DND-41 (cell line): ENCODE measurements around the gene FBXO46.

Experiments
- EZH2 ChIP-seq: IDR thresholded peaks from 3 replicates; pipeline ENCODE4 v1.6.1; 2012; ENCODE audit warnings: borderline replicate concordance, low read depth, mild to moderate bottlenecking, moderate library complexity, low read length, inconsistent platforms; ENCODE audit not compliant: severe bottlenecking
- TF ChIP-seq, protein P1 (sequence below): IDR thresholded peaks from 2 replicates; pipeline ENCODE4 v1.5.1; 2012; ENCODE audit warnings: borderline replicate concordance, low read length, moderate library complexity, mild to moderate bottlenecking; ENCODE audit not compliant: poor library complexity, severe bottlenecking; ENCODE audit errors: extremely low read depth

DNA sequence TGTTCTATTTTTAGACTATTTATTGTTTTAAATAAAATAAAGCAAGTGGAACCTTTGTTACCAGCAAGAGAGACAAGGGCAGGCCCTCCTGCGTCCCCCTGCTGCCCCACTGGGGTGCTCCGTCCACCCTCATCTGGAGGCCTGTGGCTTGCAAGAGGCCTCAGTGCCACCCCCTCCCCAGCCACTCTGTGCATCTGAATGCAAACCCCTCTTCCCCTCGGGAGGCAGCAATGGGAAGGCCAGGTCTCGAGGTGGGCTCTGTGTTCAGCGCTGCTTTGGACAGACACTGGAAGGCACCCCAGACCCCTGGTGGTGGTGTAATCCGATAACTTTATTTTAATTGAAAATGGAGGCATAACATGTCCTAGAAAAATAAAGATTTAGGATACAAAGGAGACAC is 33.8 kb upstream of the FBXO46 start:
- TF ChIP-seq, protein P1, sequence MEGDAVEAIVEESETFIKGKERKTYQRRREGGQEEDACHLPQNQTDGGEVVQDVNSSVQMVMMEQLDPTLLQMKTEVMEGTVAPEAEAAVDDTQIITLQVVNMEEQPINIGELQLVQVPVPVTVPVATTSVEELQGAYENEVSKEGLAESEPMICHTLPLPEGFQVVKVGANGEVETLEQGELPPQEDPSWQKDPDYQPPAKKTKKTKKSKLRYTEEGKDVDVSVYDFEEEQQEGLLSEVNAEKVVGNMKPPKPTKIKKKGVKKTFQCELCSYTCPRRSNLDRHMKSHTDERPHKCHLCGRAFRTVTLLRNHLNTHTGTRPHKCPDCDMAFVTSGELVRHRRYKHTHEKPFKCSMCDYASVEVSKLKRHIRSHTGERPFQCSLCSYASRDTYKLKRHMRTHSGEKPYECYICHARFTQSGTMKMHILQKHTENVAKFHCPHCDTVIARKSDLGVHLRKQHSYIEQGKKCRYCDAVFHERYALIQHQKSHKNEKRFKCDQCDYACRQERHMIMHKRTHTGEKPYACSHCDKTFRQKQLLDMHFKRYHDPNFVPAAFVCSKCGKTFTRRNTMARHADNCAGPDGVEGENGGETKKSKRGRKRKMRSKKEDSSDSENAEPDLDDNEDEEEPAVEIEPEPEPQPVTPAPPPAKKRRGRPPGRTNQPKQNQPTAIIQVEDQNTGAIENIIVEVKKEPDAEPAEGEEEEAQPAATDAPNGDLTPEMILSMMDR: no peak
- TF ChIP-seq EZH2: no peak
